Cerebellar cortex (tissue), 1 donor: ENCODE results near the gene ZMYM4.
A peak's percentile ranks its signal among the peaks of the same experiment; 100 is the strongest.

Experiments
- DNase-seq: peaks from one replicate; pipeline ENCODE4 v3.0.0-alpha.2; 2015; ENCODE audit warnings: low spot score

ZMYM4 gene

DNA sequence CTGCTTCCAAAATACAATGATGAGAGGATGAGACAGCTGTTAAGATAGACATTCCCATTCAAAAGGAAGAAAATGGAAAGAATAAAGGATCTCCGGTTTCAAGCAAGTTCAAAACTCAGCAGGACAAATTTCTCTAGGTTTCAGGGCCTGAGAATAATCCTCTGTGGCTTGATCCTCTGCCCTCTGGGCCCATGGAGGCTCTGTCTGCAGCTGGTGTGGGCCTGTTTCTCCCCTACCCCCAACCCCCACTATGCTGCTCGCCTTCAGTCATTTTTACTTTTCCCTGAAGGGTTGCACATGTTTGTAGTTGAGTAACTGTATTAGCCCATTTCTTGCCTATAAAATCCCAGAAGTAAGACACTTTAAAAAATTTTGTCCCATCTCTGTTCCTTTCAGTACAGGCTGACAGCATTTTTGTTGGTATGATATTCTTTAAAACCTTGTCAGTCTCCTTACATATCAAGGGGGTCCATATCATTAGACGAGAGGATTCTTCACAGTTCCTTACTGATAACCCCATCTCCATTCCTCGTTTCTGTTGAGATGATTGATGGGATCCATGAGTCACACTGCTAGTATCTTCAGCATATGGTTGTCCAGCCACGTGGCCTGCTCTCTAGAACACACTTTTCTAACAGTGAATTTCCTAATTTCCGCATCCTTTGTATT, 10.5 kb downstream of the ZMYM4 start:
- DNase-seq = no peak

GRCh38 chr1:35279555-35279904, 11.0 kb downstream of the ZMYM4 start:
- DNase-seq = no peak

DNA sequence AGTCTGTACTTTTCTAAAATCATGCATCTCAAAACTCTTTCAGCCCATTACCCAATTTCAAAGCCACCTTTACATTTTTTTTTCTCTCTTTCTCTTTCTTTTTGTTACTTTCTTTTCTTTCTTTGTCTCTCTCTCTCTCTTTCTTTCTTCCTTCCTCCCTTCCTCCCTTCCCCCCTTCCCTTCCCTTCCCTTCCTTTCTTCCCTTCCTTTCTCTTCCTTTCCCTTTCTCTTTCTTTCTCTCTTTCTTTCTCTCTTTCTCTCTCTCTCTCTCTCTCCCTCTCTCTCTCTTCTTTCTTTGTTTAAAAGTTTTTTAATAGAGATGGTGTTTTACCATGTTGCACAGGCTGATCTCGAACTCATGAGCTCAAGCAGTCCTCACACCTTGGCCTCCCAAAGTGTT, 11.5 kb downstream of the ZMYM4 start:
- no peak for DNase-seq

GRCh38 chr1:35281565-35281964, 13.1 kb downstream of the ZMYM4 start:
- DNase-seq = no peak

DNA sequence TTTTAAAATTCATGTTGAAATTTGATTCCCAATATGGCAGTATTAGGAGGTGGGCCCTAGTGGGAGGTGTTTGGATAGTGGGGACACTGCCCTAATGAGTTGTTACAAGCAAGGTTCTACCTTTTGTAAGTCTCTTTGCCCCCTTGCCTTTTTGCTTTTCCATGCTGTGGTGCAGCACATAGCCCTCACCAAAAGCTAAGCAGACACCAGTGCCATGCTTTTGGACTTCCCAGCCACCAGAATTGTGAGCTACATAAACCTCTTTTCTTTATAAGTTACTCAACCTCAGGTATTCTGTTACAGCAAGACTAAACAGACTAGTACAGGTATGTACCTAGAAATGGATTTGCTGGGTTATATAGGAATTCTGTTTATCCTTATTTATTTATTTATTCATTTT, 13.7 kb downstream of the ZMYM4 start:
- no peak for DNase-seq

DNA sequence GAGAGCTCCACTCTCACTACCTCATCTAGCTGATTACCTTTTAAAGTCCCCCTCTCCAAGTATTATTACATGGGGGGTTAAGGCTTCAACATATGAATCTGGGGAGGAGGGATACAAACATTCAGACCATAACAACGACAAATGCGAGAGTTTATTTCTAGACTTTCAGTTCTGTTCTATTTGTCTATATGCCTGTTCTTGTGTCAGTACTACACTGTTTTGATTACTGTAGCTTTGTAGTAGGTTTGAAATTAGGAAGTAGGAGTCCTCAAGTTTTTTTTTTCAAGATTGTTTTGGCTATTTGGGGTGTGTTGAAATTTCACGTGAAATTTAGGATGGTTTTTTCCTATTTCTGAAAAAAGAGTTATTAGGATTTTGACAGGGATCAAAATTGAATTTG, 16.3 kb downstream of the ZMYM4 start:
- DNase-seq = no peak

- no peak for DNase-seq
Observed at GRCh38 chr1:35285771-35286606, 17.5 kb downstream of the ZMYM4 start.

GRCh38 chr1:35287807-35288640, 19.5 kb downstream of the ZMYM4 start:
- DNase-seq = no peak

- DNase-seq = no peak
Observed at GRCh38 chr1:35288761-35289160, 20.3 kb downstream of the ZMYM4 start.

- DNase-seq = no peak
Observed at GRCh38 chr1:35290452-35290851, 21.9 kb downstream of the ZMYM4 start.

- DNase-seq = no peak
Observed at GRCh38 chr1:35294809-35295208, 26.3 kb downstream of the ZMYM4 start.

- no peak for DNase-seq
Observed at GRCh38 chr1:35297886-35298285, 29.4 kb downstream of the ZMYM4 start.

DNA sequence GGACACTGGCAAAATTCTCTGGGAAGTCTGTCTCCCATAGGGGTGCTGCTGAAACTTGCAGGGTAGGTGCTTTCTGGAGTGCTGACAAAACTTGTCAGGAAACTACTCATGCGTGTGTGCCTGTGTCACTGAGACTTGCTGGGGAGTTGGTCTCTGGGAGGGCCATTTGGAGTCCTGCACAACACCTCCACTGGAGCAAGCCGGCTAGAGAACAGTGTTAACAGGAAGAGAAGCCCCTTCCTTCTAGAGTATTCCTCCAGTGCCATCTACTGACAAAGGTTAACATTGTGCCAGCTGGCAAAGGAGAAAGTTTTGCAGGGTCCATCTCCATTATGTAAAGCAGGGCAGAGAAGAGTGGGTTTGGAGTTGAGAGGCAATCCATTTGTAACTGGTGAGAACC, 30.0 kb downstream of the ZMYM4 start:
- peak; percentile 58 for DNase-seq

- DNase-seq = no peak
Observed at GRCh38 chr1:35300376-35300775, 31.9 kb downstream of the ZMYM4 start.

DNA sequence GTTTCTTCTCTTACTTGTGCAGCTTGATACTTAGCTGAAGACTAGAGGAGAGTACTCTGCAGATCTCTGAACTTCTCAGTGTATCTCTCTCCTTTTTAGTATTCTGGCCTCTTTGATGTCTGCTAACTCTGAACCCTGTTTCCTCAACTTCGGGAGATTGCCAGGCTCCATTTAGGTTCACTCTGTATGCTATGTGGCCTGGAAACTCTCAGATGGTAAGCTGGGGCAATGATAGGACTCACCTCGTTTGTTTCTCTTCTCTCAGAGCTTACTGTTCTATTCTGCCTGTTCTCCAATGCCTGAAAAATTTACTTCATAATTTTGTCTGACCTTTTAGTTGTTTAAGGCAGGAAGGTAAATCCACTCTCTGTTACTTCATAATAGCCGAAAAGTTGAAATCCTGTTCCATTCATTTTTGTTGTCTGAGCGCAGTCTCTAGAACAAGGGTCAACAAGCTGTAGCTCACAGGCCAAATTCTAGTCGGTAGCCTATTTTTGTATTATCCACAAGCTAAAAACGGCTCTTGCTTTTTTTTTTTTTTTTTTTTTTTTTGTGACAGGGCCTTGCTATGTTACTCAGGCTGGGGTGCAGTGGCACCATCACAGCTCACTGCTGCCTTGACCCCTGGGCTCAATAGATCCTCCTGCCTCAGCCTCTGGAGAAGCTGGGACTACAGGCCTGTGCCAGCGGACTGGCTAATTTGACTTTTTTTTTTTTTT, 33.3 kb downstream of the ZMYM4 start:
- no peak for DNase-seq

DNA sequence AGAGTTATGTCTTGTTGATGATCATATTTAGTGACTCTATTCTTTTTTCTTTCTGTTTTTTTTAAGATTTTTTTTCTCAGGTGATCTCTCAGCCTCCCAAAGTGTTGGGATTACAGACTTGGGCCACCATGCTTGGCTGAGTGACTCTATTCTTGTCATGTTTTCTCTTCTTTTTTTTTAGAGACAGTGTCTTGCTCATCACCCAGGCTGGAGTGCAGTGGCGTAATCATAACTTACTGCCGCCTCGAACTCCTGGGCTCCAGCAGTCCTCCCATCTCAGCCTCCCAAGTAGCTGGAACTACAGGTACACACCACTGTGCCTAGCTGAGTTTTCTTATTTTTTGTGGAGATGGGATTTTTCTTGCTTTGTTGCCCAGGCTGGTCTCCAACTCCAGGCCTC, 36.9 kb downstream of the ZMYM4 start:
- no peak for DNase-seq

DNA sequence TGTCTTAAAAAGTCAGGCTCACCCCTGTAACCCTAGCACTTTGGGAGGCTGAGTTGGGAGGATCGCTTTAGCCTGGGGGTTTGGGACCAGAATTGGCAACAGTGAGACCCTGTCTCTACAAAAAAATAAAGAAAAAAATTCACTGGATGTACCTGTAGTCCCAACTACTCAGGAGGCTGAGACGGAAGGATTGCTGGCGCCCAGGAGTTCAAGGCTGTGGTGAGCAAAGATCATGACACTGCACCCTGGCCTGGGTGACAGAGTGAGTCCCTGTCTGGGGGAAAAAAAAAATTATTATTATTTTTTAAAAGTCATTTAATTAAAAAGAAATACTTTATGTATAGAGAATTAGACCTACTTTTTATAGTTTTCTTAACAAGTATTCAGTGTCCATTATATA, 47.1 kb downstream of the ZMYM4 start:
- no peak for DNase-seq

- no peak for DNase-seq
Observed at GRCh38 chr1:35316264-35316663, 47.8 kb downstream of the ZMYM4 start.

DNA sequence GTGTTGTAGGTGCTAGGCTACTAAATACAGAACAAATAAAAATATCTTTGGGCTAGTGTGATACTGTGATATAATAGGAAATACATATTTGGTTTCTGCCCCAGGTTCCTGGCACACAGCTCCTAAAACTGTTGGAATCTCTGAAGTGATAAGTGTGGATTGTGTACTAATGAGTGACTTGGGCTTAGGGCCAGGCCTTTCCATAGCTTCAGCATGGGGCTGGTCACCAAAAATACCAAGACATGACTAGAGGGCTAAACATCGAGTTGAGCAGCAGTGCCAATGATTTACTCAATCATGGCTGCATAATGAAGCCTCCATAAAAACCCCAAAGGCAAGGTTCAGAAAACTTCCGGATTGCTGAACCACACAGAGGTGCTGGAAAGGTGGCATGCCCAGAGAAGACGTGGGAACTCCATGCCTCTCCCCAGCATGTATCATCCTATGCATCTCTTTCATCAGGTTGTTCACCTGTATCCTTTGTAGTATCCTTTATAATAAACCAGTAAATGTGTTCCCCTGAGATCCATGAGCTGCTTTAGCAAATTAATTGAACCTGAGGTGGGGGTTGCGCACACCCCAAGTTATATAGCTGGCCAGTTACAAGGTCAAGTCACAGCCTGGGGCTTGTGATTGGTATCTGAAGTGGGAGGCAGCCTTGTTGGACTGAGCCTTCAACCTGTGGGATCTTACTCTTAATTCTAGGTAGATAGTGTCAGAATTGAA, 51.6 kb downstream of the ZMYM4 start:
- DNase-seq = peak; percentile 18

DNA sequence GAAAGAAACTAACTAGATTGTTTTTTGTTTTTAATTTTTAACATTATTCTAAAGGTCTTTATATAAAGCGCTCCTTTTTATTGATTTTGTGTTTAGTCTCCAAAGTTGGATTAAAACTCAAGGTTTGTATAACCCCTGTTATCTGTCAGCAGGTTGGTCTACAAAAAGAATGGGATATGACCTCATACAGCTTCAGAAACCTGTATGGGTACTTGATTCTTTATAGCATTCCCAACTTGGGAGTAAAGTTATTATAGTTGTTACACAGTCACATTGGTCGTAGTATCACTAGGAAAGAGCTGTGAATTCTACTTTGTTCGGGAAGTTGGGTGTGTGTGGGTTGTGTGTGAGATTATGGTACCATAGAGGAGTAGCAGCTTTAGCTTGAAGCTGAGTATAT, 52.4 kb downstream of the ZMYM4 start:
- no peak for DNase-seq

GRCh38 chr1:35324486-35324885, 56.0 kb downstream of the ZMYM4 start:
- peak; percentile 10 for DNase-seq
